ENCODE results near the gene CISD2. TPM values are rescaled to one million over a fixed set of nuclear protein-coding genes. Genes with fewer than 3 reads are reported as not detected.

The CISD2 gene
- total RNA-seq, 2 experiments from 2014 or later = 37.7 to 40.0 TPM

DNA sequence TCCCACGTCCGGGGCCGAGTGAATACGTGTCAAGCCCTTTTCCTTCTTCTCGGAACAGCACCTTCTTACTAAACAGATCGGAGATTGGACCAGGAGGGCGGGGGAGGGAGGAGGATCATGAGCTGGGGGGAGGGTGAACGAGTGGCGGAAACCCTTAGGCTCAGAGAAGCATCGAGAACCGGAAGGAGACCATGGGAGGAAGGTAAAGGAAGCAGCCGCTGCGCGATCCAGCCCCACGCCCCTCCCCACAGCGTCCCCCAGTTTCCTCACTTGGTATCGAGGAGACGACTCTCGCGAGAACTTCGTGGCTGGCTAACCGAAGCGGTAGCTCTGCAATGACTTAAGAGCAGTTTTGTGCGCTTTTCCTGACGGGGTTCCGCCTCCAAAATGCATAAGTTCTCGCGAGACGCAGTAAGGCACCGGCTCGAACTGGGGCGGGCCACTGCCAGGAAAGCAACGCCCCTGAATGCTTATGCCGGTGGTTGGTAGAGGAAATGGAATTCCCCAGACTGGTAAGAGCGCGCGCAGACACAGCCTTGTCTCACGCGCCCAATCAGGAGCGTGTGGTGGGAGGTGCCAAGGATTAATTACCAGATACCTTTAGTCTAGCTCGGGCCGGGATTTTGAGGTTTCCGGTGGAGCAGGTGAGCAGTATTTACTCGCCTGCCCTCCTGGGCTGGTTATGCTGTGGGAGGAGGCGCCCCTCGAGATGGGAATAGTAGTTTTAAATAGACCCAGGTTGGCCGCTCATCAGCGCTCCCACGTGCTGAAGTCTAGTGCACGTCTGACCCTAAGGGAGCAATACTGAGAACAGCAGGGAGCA is 40.9 kb upstream of the CISD2 start:
- ChIA-PET CTCF (interaction anchor here (0.8 to 4.4 kb wide), 22 partner anchors 9 to 483 kb away, joined by 3 to 48 read pairs (median 4); partner anchors contain the start of genes BDH2, CISD2, MANBA and SLC39A8), POLR2A (interaction anchor here (0.6 to 10.8 kb wide), 43 partner anchors 9 to 483 kb away, joined by 3 to 346 read pairs (median 4); partner anchors contain the start of genes CISD2, MANBA, NFKB1 and SLC39A8)

DNA sequence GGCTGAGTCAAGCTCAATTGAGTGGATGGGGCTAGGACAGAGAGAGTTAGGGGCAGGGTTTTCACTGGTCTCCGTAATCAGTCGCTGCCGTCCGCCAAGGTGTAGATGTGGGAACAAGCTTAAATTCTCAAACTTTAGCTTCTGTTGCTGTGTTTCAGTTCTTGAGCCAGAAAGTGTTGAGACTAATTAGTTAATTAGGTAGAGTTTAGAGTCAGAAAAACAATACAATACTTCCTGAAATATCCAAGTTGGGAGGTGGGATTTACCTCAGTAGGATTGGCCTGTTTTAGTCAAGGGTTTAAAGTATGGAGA is 40.3 kb upstream of the CISD2 start:
- Mint-ChIP-seq H3K4me1 (ENCODE audit: low read depth) (peaks cover 25% of the 10 kb centered on the region), H3K36me3 (ENCODE audit: low read depth) (peaks cover 8% of the 10 kb centered on the region), H3K9me3 (ENCODE audit: insufficient read depth) (no peaks in the 10 kb centered on the region), H3K4me3 (no peak overlapping the region), H3K27ac (no peak overlapping the region), H3K27me3 (ENCODE audit: low read depth) (no peaks in the 10 kb centered on the region)
- CTCF ChIA-PET = interaction anchor here (0.8 to 4.4 kb wide), 18 partner anchors 8 to 483 kb away, joined by 3 to 48 read pairs (median 5); partner anchors contain the start of genes BDH2, CISD2 and SLC39A8
- ATAC-seq (no peak), DNase-seq (no peak)
- POLR2A ChIA-PET = interaction anchor here (0.6 to 10.8 kb wide), 30 partner anchors 8 to 484 kb away, joined by 3 to 346 read pairs (median 5); partner anchors contain the start of genes CISD2, MANBA, SLC39A8 and SLC9B1

More for the DNA sequence above, 40.9 kb upstream of the CISD2 start:
- no peaks in the 10 kb centered on the region for H3K9me3 Mint-ChIP-seq (ENCODE audit: insufficient read depth)
- DNase-seq (peak; percentile 100), ATAC-seq (peak; percentile 78)
- H3K27ac Mint-ChIP-seq = no peak overlapping the region
- peaks cover 13% of the 10 kb centered on the region for H3K36me3 Mint-ChIP-seq (ENCODE audit: low read depth)
- no peak overlapping the region for H3K4me3 Mint-ChIP-seq
- H3K27me3 Mint-ChIP-seq (ENCODE audit: low read depth) = no peaks in the 10 kb centered on the region
- peaks cover 31% of the 10 kb centered on the region for H3K4me1 Mint-ChIP-seq (ENCODE audit: low read depth)

DNA sequence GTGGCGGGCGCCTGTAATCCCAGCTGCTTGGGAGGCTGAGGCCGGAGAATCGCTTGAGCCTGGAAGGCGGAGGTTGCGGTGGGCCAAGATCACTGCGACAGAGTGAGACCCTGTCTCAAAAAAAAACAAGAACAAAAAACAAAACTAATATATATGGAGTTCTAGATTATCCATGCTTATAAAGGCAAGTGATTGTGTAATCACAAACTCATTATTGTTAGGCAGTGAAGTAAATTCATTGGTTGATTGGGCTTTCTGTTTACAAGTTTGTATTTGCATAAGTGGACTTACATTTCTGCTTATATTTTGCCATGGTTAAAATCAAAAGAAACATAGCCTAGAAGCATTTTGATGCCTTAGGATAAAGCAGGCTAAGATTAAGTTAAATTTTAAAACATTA is 39.0 kb upstream of the CISD2 start:
- DNase-seq = no peak
- POLR2A ChIA-PET = interaction anchor here (3.3 to 10.8 kb wide), 2 partner anchors 7 to 38 kb away, joined by 18 to 346 read pairs; partner anchors contain the start of gene CISD2
- peaks cover 26% of the 10 kb centered on the region for H3K4me1 Mint-ChIP-seq (ENCODE audit: low read depth)
- peaks cover 3% of the 10 kb centered on the region for H3K36me3 Mint-ChIP-seq (ENCODE audit: low read depth)
- H3K4me3 Mint-ChIP-seq = no peak overlapping the region
- CTCF ChIA-PET = no interaction called here
- H3K27ac Mint-ChIP-seq = no peak overlapping the region
- no peaks in the 10 kb centered on the region for H3K9me3 Mint-ChIP-seq (ENCODE audit: insufficient read depth)
- no peak for ATAC-seq
- no peaks in the 10 kb centered on the region for H3K27me3 Mint-ChIP-seq (ENCODE audit: low read depth)

GRCh38 chr4:102832105-102832504 is 36.7 kb upstream of the CISD2 start:
- H3K4me1 Mint-ChIP-seq (ENCODE audit: low read depth) = peaks cover 26% of the 10 kb centered on the region
- no peaks in the 10 kb centered on the region for H3K9me3 Mint-ChIP-seq (ENCODE audit: insufficient read depth)
- DNase-seq (no peak), ATAC-seq (no peak)
- H3K36me3 Mint-ChIP-seq (ENCODE audit: low read depth) = peaks cover 3% of the 10 kb centered on the region
- no peak overlapping the region for H3K27ac Mint-ChIP-seq
- ChIA-PET POLR2A (no interaction called here), CTCF (no interaction called here)
- no peaks in the 10 kb centered on the region for H3K27me3 Mint-ChIP-seq (ENCODE audit: low read depth)
- no peak overlapping the region for H3K4me3 Mint-ChIP-seq

GRCh38 chr4:102832667-102833066 is 36.1 kb upstream of the CISD2 start:
- Mint-ChIP-seq H3K27ac (no peak overlapping the region), H3K4me1 (ENCODE audit: low read depth) (peaks cover 26% of the 10 kb centered on the region), H3K4me3 (no peak overlapping the region), H3K36me3 (ENCODE audit: low read depth) (peaks cover 3% of the 10 kb centered on the region), H3K9me3 (ENCODE audit: insufficient read depth) (no peaks in the 10 kb centered on the region), H3K27me3 (ENCODE audit: low read depth) (no peaks in the 10 kb centered on the region)
- ATAC-seq (no peak), DNase-seq (no peak)
- ChIA-PET POLR2A (no interaction called here), CTCF (no interaction called here)

GRCh38 chr4:102836596-102836995 is 32.2 kb upstream of the CISD2 start:
- no peak for ATAC-seq
- peaks cover 12% of the 10 kb centered on the region for H3K4me1 Mint-ChIP-seq (ENCODE audit: low read depth)
- H3K4me3 Mint-ChIP-seq = no peak overlapping the region
- no peak overlapping the region for H3K27ac Mint-ChIP-seq
- ChIA-PET CTCF (interaction anchor here (1.3 kb wide), 1 partner anchor 8 kb away, joined by 9 read pairs; no protein-coding TSS in a partner anchor), POLR2A (interaction anchor here (2.6 to 2.7 kb wide), 2 partner anchors 9 to 32 kb away, joined by 9 to 18 read pairs; partner anchors contain the start of genes CISD2 and UBE2D3)
- H3K9me3 Mint-ChIP-seq (ENCODE audit: insufficient read depth) = no peaks in the 10 kb centered on the region
- H3K27me3 Mint-ChIP-seq (ENCODE audit: low read depth) = no peaks in the 10 kb centered on the region
- DNase-seq = no peak
- H3K36me3 Mint-ChIP-seq (ENCODE audit: low read depth) = peaks cover 11% of the 10 kb centered on the region

DNA sequence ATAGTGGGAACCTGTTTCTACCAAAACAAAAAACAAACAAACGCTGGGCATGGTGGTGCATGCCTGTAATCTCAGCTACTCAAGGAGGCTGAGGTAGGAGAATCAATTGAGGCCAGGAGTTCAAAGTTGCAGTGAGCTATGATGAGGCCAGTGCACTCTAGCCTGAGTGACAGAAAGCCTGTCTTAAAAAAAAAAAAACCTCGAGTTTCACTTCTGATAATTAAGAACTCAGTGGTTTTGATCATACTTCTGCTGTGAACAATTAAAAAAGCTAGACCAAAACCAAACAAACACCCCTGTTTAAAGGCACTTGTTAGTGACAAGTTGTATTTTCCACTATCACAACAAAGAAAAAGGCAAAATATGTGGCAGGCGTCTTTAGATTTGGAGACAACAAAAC is 26.4 kb upstream of the CISD2 start:
- DNase-seq (no peak), ATAC-seq (no peak)
- Mint-ChIP-seq H3K4me3 (no peak overlapping the region), H3K9me3 (ENCODE audit: insufficient read depth) (no peaks in the 10 kb centered on the region), H3K27ac (no peak overlapping the region), H3K36me3 (ENCODE audit: low read depth) (peaks cover 13% of the 10 kb centered on the region), H3K27me3 (ENCODE audit: low read depth) (no peaks in the 10 kb centered on the region), H3K4me1 (ENCODE audit: low read depth) (peaks cover 7% of the 10 kb centered on the region)
- ChIA-PET CTCF (no interaction called here), POLR2A (no interaction called here)

- ChIA-PET CTCF (no interaction called here), POLR2A (no interaction called here)
- Mint-ChIP-seq H3K27ac (no peak overlapping the region), H3K27me3 (ENCODE audit: low read depth) (no peaks in the 10 kb centered on the region), H3K4me3 (no peak overlapping the region), H3K4me1 (ENCODE audit: low read depth) (peaks cover 7% of the 10 kb centered on the region), H3K36me3 (ENCODE audit: low read depth) (peaks cover 11% of the 10 kb centered on the region), H3K9me3 (ENCODE audit: insufficient read depth) (no peaks in the 10 kb centered on the region)
- no peak for DNase-seq
- no peak for ATAC-seq
These were observed 25.5 kb upstream of the CISD2 start for GRCh38 chr4:102843273-102843672.

DNA sequence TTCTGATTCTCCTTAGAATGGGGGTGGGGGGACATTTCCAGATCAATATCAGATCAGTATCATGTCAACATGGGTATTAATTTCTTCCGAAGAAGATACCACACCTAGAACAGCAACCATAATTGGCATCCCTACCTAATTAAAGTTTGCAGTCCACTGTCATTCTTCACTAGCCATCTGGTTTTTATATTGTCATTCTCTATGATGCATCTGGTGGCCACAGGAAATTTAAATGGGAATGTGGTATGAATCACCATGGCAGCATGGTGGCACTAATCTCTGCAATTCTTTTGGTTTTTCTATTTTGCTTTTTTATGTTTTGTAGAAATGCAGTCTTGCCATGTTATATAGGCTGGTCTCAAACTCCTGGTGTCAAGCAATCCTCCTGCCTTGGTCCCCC is 24.9 kb upstream of the CISD2 start:
- ChIA-PET POLR2A (no interaction called here), CTCF (no interaction called here)
- Mint-ChIP-seq H3K9me3 (ENCODE audit: insufficient read depth) (no peaks in the 10 kb centered on the region), H3K27me3 (ENCODE audit: low read depth) (no peaks in the 10 kb centered on the region), H3K4me1 (ENCODE audit: low read depth) (peaks cover 7% of the 10 kb centered on the region), H3K4me3 (no peak overlapping the region), H3K27ac (no peak overlapping the region), H3K36me3 (ENCODE audit: low read depth) (peaks cover 14% of the 10 kb centered on the region)
- DNase-seq (no peak), ATAC-seq (no peak)

DNA sequence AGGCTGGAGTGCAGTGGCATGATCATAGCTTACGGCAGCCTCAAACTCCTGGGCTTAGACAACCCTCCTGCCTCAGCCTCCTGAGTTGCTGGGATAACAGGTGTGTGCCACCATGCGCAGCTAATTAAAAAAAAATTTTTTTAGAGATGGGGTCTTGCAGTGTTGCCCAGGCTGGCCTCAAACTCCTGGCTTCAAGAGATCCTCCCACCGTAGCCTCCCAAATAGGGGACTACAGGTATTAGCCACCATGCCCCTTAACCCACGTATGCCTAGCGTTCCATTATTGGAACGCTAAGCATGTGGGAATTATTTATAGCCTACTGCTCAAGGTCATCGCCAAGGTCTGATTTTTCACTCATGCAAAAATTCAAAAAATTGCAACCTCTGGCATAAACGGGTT is 21.1 kb upstream of the CISD2 start:
- Mint-ChIP-seq H3K36me3 (ENCODE audit: low read depth) (peaks cover 7% of the 10 kb centered on the region), H3K4me3 (no peak overlapping the region), H3K9me3 (ENCODE audit: insufficient read depth) (no peaks in the 10 kb centered on the region), H3K4me1 (ENCODE audit: low read depth) (peaks cover 8% of the 10 kb centered on the region), H3K27ac (no peak overlapping the region), H3K27me3 (ENCODE audit: low read depth) (no peaks in the 10 kb centered on the region)
- DNase-seq (no peak), ATAC-seq (no peak)
- ChIA-PET CTCF (no interaction called here), POLR2A (interaction anchor here (1.3 kb wide), 1 partner anchor 20 kb away, joined by 7 read pairs; the partner anchor contains the start of gene UBE2D3)

- no peak for ATAC-seq
- POLR2A ChIA-PET = no interaction called here
- Mint-ChIP-seq H3K27me3 (ENCODE audit: low read depth) (no peaks in the 10 kb centered on the region), H3K36me3 (ENCODE audit: low read depth) (peaks cover 4% of the 10 kb centered on the region), H3K27ac (no peak overlapping the region), H3K4me1 (ENCODE audit: low read depth) (peaks cover 8% of the 10 kb centered on the region), H3K9me3 (ENCODE audit: insufficient read depth) (peaks cover 7% of the 10 kb centered on the region), H3K4me3 (no peak overlapping the region)
- DNase-seq = no peak
- CTCF ChIA-PET = no interaction called here
These were observed 19.1 kb upstream of the CISD2 start for GRCh38 chr4:102849579-102850104.

GRCh38 chr4:102850370-102850769 is 18.4 kb upstream of the CISD2 start:
- peaks cover 7% of the 10 kb centered on the region for H3K9me3 Mint-ChIP-seq (ENCODE audit: insufficient read depth)
- ChIA-PET POLR2A (interaction anchor here (0.6 kb wide), 1 partner anchor 23 kb away, joined by 3 read pairs; the partner anchor contains the start of gene UBE2D3), CTCF (no interaction called here)
- H3K36me3 Mint-ChIP-seq (ENCODE audit: low read depth) = peaks cover 4% of the 10 kb centered on the region
- H3K4me1 Mint-ChIP-seq (ENCODE audit: low read depth) = peaks cover 8% of the 10 kb centered on the region
- H3K4me3 Mint-ChIP-seq = no peak overlapping the region
- DNase-seq (no peak), ATAC-seq (no peak)
- no peak overlapping the region for H3K27ac Mint-ChIP-seq
- no peaks in the 10 kb centered on the region for H3K27me3 Mint-ChIP-seq (ENCODE audit: low read depth)

All from activated CD8-positive, alpha-beta T cell treated with anti-CD3 and anti-CD28 coated beads, Interleukin-2, amount 10 ng/mL, durations not matched to agents 7 days and 5 days (primary cell).